Esophagus mucosa (tissue), 1 donor: Measurements from ENCODE around the gene EDARADD. TPM values are rescaled to one million over a fixed set of nuclear protein-coding genes. Genes with fewer than 3 reads are reported as not detected.

Experiments
- ATAC-seq: fragments of 200-7000 bp; cut with Tn5 transposase; one replicate; pipeline ENCODE4 v1.9.1; 2020
- total RNA-seq: library from RNA; stranded (reverse); gene quantifications from one replicate; pipeline ENCODE4 v1.2.4, GENCODE V29; 2023
- donor health status: DM: yes; HTN: yes; CAD: no.

EDARADD gene
- total RNA-seq, 1 donor from 2014 or later: 4.3 TPM

GRCh38 chr1:236394879-236395229 is 768 bp downstream of the EDARADD start:
- peak; percentile 72 for ATAC-seq

DNA sequence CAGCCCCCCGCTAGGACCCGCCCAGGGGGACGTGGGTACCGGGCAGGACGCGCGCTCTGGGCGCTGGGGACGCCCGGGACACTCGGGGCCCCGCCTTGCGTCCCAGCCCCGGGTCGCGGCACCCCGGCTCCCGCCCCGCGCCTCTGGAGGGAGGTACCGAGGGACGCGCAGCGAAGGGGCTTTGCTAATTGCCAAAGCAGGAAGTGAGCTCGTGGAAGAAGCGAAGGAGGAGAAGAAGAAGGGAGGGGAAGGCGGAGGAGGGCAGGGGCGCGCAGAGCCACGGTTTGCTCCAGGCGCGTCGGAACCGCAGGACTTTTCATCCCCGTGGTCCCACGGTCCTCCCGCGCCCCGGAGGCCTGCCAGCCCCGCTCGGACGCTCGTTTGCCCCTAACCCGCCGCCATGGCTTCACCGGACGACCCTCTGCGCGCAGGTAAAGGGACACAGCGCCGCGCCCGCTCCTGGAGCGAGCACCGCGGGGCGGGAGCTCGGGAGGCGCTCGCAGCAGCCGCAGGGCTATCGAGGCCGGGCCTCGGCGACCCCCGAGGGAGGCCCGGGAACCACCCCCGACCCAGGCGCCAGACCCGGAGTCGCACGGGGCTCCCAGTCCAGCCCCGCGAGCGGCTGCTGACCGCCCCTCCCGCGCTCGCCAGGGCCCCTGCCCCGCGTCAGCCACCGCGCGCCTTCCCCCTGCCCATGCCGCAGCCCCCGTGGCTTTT is 1.3 kb downstream of the EDARADD start:
- peak; percentile 64 for ATAC-seq

DNA sequence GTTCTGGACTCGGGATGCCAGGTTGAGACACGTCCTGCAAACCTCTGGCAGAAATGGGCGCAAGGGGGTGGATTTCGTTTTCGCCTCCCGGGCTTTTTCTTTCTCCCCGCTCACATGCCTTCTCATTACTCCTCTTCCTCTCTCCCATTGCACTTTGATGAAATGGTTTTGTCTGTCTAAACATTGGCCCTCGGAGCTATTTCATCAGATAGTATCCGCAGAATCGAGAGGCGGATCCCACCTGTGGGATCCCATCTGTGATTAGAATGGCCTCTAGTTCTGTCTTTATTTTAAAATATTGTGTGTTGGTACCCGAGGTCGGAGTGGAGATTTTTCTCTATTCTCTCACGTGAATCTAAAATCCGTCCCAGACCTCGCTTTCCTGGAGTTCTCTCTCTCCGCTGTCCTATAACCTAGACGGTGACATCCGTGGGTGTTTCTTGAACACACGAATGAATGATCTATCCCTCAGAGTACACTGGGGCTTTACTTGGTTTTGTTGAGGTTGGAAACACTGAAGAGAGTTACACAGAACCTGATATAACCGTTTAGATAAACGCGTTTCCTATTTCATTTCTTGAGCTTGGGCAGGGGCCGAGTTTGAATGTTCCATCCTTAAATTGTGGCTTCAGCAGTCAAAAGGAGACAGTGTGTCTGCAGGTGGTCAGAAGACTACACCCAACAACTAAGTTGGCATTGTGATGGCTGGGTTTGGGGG is 2.0 kb downstream of the EDARADD start:
- ATAC-seq: no peak

GRCh38 chr1:236396665-236397043 is 2.6 kb downstream of the EDARADD start:
- no peak for ATAC-seq

DNA sequence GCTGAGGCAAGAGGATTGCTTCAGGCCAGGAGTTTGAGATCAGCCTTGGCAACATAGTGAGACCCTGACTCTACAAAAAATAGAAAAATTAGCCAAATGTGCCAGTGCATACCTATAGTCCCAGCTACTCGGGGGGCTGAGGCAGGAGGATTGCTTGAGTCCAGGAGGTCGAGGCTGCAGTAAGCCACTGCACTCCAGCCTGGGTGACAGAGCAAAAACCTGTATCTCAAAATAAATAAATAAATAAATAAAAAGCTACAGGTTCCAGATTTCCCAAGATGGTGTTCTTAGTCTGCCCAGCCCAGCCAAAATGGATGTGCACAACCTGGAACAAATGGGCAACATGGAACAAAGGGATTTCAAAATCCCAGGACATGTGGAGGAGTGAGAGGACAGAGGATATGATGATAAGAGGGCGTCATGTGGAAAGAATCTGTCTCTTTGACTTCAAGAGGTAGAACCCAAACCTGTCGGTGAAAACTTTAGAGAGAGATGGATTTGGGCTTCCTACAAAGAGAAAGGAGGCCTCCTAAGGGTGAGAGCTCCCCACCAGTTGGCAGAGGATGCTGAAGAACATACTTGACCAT is 3.2 kb downstream of the EDARADD start:
- no peak for ATAC-seq

DNA sequence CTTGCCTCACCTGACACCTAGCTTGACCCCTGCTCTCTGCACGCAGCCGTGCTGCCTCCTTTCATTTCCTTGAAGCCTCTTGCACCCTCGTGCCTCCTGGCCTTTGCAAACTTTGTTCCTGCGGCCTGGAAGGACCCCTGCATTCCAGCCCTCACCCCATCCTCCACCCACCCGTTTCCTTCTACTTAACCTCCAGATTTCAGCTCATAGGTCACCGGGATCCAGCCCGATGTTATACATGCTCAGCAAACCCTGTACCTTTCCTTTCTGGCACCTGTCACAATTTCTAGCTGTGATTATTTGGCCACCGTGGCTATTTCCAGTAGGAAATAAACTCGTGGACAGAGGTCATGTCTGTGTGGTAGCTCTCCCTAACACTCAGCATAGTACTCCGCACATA is 4.5 kb downstream of the EDARADD start:
- no peak for ATAC-seq

DNA sequence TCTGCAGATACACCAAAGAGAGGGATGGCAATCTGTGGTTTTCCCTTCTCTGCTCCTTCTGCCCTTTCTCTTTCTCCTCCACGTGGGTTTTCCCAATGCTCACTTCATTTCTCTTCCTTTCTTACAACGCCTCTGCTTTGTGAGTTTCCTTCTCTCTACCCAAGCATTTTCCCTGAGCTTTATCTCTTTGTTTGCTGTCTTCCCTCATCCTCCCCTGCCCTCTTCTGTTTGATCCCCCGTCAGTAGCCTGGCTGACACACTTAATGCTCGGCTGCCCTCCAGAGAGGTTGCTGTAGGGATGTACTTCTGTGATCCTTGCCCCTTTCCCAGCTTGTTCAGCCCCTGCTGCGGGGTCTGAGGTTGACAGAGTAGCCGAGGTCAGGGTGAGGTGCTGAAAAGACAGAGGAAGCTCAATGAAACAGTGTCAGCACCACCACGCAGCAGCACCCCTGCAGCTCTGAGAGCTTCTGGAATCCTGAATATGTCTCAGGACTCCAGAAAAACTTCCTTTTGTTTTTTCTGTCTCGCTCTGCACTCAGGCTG is 6.0 kb downstream of the EDARADD start:
- ATAC-seq: no peak

DNA sequence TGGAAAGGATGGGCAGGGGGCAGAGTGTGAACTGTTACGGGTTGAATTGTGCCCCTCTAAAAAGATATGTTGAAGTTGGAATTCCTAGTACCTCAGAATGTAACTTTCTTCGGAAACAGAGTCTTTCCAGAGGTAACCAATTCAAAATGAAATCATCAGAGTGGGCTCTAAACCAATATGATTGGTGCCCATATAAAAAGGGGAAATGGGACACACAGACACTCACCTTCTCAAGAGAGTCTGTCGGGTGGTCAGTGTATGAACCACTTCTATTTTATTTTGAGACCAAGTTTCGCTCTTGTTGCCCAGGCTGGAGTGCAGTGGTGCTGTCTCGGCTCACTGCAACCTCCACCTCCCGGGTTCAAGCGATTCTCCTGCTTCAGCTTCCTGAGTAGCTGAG is 7.6 kb downstream of the EDARADD start:
- ATAC-seq: no peak

GRCh38 chr1:236403905-236404696 is 10.0 kb downstream of the EDARADD start:
- no peak for ATAC-seq

- no peak for ATAC-seq
Measured at GRCh38 chr1:236407059-236407458, 13.0 kb downstream of the EDARADD start.

- no peak for ATAC-seq
Measured at GRCh38 chr1:236413688-236414087, 19.6 kb downstream of the EDARADD start.

DNA sequence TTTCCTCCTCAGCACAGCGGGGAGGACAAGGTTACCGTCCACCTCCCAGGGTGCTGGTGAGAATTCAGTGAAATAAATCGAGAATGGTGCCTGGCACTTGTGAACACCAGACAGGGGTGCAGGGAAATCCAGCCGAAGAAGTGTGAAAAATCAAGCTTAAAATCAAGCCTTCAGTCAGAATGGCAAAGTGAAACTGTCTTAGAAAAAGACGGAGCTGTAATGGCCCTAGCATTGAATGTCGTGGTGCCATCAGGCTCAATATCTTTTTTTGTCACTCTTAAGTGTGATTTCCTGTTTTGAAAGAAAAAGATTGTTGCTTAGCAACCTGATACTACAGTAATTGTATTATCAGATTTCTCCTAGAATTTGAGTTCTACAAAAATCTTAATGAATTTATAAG is 22.1 kb downstream of the EDARADD start:
- no peak for ATAC-seq

GRCh38 chr1:236417336-236417735 is 23.2 kb downstream of the EDARADD start:
- ATAC-seq: no peak

DNA sequence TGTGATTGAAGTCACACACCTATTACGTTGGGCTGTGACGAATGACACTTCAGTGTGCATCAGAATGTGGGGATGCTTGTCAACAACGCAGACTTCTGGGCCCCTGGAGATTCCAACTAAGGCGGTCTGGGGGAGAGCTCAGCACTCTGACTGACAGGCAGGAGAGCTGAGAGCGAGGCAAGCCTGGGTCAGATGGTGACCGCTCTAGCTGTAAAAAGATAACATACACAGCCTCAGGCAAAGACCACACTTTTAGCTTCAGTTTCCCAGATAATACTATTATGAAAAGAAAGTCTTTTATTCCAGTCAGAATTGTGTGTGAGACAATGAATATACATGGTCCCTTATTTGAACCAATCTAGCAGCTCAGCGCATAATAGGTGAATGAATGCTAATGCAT is 25.4 kb downstream of the EDARADD start:
- no peak for ATAC-seq

GRCh38 chr1:236421022-236421421 is 26.9 kb downstream of the EDARADD start:
- peak; percentile 57 for ATAC-seq

- no peak for ATAC-seq
Measured at GRCh38 chr1:236421850-236422516, 27.9 kb downstream of the EDARADD start.

GRCh38 chr1:236422517-236422876 is 28.4 kb downstream of the EDARADD start:
- no peak for ATAC-seq

GRCh38 chr1:236425031-236425663 is 31.1 kb downstream of the EDARADD start:
- no peak for ATAC-seq

DNA sequence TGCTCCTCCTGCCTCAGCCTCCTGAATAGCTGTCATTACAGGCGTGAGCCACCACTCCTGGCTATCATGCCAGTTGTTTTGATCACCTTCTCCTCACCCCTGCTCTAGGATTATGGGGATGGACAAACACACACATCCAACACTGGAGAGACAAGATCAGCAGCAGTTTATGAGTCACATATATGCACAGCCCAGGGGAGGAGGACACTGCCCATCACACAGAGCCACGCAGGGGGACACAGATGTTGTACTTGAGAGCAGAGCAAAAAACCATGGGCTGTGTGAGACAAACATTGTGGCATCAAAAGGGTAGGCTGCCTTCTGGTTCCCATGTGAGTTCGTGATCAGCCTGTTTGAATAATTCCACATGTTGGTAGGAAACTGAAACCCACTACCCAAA is 32.1 kb downstream of the EDARADD start:
- ATAC-seq: no peak

DNA sequence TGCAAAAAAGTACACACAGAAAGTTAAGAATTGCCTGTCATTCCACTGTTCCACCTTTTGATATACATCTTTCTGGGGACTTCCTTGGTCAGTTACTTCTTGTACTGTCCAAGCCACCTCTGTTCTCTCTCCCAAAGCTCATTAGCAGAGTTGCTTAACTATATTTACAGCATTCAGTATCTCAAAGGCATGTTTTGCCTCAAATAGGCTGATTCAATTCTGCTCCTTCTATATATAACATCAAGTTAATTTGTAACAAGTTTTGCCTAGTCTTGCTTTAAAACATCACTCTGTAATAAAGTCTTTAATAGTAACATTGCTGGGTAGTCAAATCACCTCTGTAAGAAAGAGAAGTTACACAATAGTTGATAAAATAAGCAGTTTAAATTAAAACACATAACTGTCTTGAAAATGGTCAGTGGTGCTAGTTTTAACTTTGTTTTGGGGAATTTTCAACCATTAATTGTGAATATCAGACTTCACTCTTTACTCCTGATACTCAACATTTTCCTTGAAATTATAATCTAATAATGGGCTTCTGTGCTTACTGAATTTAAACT is 35.7 kb downstream of the EDARADD start:
- no peak for ATAC-seq

DNA sequence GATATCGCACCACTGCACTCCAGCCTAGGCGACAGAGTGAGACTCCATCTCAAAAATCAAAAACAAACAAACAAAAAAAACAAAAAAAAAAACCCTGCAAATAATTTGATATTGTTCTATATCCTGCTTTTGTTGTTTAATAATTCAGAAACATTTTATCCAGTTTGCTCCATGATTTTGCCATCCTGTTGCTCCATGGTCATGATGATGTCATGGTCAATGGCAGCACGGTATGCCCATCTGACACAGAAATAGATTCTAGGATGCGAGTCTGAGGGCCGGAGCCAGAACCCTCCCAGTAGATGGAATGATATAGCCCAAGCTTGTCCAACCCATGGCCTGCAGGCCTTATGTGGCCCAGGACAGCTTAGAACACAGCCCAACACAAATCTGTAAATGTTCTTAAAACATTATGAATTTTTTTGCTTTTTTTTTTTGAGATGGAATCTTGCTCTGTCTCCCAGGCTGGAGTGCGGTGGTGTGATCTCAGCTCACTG is 39.8 kb downstream of the EDARADD start:
- no peak for ATAC-seq
